Fibroblast of pulmonary artery (primary cell): ENCODE results near the gene JMJD8.

Source experiments
- DNase-seq: peaks from one replicate; pipeline ENCODE4 v3.0.0-alpha.2; 2010; ENCODE audit warnings: low read depth
- H3K4me3 ChIP-seq: replicated peaks from 2 replicates; pipeline ENCODE4 v1.5.1; 2011; ENCODE audit warnings: low read depth, mild to moderate bottlenecking, control low read depth, low read length, moderate library complexity
- CTCF ChIP-seq: IDR thresholded peaks from 2 replicates; pipeline ENCODE4 v1.5.1; 2011; ENCODE audit warnings: mild to moderate bottlenecking, control low read depth, low read length, inconsistent platforms; ENCODE audit errors: missing control alignments

Gene JMJD8

GRCh38 chr16:667113-667779 is 16.9 kb downstream of the JMJD8 start:
- TF ChIP-seq CTCF = no peak
- no peak for DNase-seq
- H3K4me3 ChIP-seq = no peak overlapping the region

GRCh38 chr16:666572-666971 is 17.6 kb downstream of the JMJD8 start:
- DNase-seq = no peak

GRCh38 chr16:662597-662996 is 21.5 kb downstream of the JMJD8 start:
- no peak overlapping the region for H3K4me3 ChIP-seq
- no peak for TF ChIP-seq CTCF

More at GRCh38 chr16:666572-666971, 17.6 kb downstream of the JMJD8 start:
- no peak overlapping the region for H3K4me3 ChIP-seq
- no peak for TF ChIP-seq CTCF

GRCh38 chr16:662095-662494 is 22.0 kb downstream of the JMJD8 start:
- no peak for TF ChIP-seq CTCF
- no peak overlapping the region for H3K4me3 ChIP-seq
- DNase-seq = no peak

More at GRCh38 chr16:662597-662996, 21.5 kb downstream of the JMJD8 start:
- DNase-seq = no peak

- no peak for TF ChIP-seq CTCF
- H3K4me3 ChIP-seq = no peak overlapping the region
- no peak for DNase-seq
These were observed 22.8 kb downstream of the JMJD8 start for GRCh38 chr16:661184-661821.

- peak; percentile 27 for TF ChIP-seq CTCF
- DNase-seq = peak; percentile 76
- H3K4me3 ChIP-seq = no peak overlapping the region
These were observed 23.5 kb downstream of the JMJD8 start for GRCh38 chr16:660459-661183.
